Measurements from ENCODE around the gene SLC12A5.

SLC12A5 gene

DNA sequence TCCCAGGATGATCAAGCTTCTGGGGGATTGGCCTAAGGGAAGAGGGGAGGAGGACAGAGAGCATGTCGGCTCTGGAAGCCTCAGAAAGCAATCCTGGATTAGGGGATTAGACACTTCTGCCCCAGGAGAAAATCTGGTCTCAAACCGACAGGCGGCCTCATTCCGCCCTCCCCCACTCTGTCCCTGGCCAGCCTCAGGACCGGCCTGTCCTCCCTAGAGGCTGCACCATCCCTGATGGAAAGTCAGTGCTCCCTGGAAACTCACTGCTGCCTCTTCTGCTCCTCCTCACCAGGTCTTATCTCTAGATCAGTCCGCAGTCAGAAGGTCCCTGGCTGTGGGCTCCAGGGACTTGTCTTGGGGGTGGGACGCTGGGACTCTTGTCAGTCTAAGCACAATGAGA, 905 bp upstream of the SLC12A5 start:
- no peak for DNase-seq (ENCODE audit: low spot score)

DNA sequence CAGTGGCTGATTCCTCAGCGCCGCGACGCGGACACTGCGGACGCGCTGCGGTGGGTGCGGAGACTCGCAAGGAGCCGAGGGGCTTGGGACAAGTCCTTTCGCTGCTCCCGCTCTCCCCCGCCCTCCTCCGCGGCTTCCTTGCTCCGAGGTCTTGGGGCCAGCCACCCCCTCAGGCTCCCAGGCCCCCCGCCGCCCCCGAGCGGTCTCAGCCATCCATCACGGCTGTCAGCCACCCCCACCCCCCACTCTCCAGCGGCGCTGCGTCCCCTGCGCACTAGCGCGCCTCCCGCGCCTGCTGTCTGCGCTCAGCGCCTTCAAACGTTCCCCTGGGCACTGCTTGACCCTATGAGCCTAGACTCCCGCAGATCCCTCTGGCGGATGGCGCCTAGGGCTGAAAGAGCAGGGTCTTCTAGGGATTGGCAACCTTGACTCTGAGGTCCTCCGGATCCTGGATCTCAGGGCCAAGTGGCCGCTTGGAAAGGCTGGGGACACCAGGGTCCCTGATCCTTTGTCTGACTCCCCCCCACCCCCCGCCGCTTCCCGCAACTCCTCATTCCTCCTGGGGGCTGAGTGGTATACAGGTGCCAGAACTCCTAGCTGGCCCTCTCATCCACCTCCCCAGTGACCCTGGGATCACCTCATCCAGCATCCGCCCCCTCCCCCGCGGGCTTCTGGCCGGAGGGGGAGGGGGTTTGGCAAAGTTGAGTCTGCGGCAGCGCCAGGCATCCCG, 1.4 kb downstream of the SLC12A5 start:
- DNase-seq (ENCODE audit: low spot score) = no peak

DNA sequence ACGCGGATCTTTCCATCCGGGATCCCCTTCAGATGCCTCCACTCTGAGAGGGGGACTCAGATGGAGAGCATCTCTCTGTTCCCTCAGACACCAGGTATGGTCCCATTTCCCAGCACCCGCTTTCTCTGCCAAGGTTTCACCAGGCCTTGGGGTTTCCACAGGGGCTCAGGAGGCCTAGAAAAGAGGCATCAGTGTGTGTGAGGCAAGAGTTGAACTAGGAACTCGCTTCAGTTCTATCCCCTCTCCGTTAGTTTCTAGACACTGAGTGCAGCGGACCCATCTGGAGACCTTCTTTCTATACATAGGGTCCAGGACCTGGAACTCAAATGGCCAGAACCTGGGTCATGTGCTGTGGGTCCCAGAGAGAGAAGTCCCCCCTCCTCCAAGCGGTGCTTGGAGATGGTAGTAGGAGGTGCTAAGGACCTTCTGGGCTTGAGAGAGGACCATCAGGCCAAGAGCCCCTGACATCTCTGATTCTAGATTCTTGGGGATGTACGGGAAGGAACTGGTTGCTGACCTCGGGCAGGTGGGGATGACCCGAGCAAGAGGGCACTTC, 2.1 kb downstream of the SLC12A5 start:
- no peak for DNase-seq (ENCODE audit: low spot score)

DNA sequence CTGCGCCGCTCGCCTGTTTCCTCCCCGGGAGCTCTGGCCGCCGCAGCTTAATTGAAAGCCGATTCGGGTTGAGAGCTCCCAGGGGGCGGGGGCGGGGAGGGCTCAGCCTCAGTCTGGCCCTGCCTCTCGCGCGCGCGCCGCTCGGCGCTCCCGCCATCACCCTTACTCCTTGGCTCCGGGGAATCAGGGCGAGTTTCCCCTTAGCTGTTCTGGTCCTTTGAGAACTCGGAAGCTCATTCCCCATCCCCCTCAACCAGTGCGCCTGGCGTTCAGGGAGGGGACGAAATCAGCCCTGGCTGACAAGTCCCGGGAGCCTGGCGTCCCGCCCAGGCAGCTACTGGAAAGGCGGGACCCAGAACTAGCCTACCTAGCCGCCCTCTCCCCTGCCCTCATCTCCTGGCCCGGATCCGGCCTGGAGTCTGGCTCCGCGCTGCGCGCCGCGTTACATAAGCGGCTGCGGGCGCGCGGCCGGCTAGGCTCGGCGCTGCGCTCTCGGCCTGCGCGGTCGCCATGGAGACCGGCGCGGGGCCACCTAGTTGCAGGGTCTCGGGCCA, 2.8 kb downstream of the SLC12A5 start:
- DNase-seq (ENCODE audit: low spot score) = peak; percentile 38

DNA sequence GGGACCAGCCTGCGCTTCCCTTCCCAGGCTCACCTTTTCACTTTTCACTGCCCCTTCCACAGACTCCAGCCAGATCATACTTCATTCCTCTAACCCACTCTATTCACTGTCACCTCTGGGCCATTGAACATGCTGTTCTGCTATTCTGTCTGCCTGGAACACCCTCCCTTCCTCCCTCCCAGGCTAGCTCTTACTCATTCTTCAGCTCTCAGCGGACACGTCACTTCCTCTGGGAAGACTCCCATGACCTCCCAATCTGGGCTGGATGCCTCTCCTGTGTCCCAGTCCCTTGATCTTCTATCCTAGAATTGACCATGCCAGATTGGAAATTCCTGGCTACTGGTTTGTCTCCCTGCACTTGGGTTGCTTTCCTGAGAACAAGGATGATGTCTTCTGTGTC, 5.0 kb downstream of the SLC12A5 start:
- no peak for DNase-seq (ENCODE audit: low spot score)

DNA sequence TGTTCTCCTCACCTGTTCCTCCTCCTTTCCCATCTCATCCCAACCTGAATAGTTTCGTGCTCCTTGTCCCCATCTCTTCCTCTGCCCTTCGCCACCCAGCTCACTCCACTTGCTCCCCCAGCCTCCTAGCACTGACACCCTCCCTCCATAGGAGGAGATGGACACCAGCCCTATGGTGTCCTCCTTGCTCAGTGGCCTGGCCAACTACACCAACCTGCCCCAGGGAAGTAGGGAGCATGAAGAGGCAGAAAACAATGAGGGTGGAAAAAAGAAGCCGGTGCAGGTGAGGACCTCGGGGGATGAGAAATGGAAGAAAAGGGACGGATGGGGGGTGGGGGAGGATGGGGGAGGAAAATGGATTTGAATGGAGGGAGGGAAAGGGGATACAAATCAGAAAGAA, 6.2 kb downstream of the SLC12A5 start:
- DNase-seq (ENCODE audit: low spot score) = no peak

DNA sequence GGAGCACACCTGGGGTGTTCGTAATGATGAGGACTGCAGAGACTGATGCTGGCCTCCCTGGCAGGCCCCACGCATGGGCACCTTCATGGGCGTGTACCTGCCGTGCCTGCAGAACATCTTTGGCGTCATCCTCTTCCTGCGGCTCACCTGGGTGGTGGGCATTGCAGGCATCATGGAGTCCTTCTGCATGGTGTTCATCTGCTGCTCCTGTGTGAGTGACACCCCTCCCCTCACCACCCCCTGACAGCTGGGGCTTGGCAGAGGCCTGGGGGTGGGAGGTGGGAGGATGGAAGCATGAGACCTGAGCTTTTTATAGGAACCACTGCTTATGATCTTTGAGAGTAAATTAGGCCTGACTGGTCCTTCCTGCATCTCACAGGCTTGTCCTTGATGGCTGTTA, 6.7 kb downstream of the SLC12A5 start:
- DNase-seq (ENCODE audit: low spot score) = no peak

DNA sequence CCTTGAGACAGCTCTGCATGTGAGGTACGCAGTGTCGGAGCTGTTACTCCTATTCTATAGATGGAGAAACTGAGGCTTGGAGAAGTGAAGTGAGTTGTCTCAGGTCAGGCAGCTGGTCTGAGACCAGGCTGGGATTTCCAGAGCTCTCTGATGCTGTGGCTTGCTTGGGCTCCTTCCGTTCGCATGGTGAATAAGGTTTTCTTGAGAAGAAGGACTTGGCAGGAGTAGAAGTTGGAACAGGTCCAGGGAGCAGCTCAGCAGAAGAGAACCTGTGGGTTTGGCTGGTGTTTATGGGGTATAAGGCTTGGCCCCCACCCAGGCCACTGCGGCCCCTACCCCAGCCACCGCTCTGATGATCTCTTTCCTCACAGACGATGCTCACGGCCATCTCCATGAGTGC, 7.4 kb downstream of the SLC12A5 start:
- DNase-seq (ENCODE audit: low spot score) = no peak

DNA sequence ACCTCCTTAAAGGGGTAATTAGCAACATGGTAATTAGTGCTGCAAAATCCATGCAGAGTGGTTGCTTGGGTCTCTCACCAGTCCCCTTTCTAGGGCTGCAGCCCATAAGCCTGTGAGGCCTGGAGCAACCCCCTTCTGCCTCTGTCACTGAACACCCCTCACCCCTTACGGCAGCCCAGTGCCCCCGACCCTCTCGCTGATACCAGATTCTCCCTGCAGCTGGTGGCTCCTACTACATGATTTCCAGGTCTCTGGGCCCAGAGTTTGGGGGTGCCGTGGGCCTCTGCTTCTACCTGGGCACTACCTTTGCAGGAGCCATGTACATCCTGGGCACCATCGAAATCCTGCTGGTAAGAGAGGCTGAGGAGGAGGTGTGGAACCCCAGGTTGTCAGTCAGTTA, 8.0 kb downstream of the SLC12A5 start:
- DNase-seq (ENCODE audit: low spot score) = no peak

DNA sequence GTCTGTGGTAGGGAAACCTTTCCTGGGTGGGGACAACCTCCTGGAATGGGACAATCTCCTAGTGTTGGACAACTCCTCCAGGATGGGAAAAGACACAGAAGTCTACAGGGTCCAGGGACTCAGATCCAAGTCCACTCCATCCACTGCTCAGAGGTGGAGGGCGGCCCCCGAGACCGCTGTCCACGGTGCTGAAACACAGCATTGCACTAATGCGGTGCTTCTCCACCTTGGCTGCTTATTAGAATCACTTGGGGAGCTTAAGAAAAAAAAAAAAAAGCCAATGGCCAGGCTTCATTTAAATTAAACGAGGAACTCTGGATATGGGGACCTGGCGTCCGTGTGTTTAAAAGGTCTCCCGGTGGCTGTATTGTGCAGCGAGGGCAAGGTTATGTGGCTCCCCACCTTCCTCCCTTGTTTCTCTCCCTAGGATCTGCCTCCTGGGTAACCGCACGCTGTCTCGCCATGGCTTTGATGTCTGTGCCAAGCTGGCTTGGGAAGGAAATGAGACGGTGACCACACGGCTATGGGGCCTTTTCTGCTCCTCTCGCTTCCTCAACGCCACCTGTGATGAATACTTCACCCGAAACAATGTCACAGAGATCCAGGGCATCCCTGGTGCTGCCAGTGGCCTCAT, 12.0 kb downstream of the SLC12A5 start:
- DNase-seq (ENCODE audit: low spot score) = peak; percentile 57

DNA sequence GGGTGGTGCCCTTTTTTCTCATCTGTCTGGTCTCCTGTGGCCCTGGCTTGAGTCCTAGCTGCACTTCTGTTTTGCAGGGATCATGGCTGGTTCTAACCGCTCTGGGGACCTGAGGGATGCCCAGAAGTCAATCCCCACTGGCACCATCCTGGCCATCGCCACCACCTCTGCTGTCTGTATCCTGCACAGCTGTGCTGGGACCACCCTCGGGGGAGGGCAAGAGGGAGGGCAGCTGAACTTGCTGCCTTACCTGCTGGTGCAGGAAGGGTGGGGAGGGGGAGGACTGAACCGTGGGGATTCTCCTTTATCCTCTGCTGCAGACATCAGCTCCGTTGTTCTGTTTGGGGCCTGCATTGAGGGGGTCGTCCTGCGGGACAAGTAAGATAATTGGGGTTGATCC, 14.5 kb downstream of the SLC12A5 start:
- no peak for DNase-seq (ENCODE audit: low spot score)

DNA sequence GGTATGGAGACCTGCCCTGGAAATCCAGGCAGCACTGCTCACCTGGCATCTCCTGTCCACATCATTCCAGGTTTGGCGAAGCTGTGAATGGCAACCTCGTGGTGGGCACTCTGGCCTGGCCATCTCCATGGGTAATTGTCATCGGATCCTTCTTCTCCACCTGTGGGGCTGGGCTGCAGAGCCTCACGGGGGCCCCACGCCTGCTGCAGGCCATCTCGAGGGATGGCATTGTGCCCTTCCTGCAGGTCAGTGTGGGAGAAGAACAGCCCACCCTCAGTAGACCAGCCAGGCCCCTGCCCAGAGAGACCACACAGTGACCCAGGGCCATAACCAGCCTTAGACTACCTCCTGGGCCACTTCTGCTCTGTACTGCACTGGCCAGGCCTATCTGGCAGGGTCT, 15.9 kb downstream of the SLC12A5 start:
- DNase-seq (ENCODE audit: low spot score) = no peak

DNA sequence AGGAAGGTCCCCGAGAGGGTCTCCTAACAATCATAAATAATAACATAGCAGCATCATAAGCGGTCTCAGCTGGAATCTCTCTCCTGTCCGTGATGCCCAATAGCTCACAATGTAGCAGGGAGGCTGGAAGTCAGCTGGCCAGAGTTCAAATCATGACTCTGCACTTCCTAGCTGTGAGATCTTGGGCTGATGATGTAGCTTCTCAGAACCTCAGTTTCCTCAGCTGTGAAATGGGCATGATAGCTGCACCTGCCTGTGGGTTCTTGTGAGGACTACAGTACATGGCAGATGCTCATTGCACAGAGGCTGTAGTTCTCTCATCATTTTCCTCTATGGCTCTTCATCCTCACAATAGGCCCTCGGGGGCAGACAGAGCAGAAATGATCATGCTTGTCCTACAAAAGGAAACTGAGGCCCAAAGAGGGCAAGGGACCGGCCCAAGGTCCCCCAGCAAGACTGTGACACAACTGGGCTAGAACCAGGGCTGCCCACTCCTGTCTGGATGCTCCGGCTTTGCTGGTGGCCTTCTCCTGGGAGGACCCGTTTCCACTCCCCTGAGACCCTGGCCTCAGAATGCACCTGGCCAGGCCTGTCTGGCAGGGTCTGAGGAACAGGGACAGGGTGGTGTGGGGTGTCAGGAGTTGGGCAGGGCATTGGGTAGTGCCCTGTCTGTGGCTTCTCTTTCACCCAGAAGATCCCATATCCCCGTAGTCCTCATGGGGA, 17.7 kb downstream of the SLC12A5 start:
- no peak for DNase-seq (ENCODE audit: low spot score)

DNA sequence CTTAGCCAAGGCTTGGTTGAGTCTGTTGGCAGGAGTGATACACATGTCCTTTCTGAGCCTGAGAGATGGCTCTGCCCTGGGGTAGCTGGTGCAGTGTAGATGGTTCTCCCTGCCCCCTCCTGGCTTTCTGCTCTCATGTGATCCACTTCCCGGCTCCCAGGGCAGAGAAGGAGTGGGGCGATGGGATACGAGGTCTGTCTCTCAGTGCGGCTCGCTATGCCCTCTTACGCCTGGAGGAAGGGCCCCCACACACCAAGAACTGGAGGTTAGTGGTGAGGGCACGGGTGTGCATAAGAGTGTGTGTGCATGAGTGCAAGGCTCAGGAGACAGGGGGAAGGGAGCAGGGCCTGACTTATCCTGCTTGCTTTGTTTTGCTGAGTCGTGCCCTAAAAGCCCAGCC, 18.8 kb downstream of the SLC12A5 start:
- DNase-seq (ENCODE audit: low spot score) = no peak

DNA sequence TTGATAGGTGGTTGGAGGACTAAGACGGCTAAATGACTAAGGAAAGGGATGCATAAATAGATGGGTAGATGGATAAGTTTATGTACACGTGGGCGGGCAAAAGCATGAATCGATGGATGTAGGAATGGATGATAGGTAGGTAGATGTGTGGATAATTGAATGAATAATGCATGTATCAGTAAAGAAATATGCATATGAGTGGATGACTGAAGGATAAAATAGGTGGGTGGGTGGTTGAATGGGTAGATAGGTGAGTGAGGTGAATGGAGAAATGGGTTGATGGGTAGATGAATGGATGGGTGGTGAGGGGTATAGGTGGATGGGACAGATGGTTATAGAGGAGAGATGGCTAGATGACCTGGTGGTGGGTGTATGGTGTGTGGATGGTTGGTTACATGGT, 20.2 kb downstream of the SLC12A5 start:
- DNase-seq (ENCODE audit: low spot score) = no peak

DNA sequence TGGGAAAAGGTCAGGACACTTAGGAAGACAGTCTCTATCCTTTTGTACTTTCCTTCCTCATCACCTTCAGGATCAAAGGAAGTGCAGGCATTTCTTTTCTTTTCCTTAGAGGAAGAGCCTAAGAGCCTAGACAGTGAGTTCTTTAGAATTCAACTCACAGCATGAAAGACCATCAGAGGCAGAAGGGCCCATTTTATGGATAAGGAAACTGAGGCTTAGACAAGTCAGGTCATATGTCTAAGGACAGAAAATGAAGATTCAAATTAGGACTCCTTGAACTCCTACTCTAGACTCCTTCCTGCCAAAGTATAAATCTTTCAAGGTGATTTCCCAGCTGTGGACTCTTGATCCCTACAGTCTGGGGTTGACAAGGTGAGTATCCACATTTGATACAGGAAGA, 20.8 kb downstream of the SLC12A5 start:
- DNase-seq (ENCODE audit: low spot score) = no peak

DNA sequence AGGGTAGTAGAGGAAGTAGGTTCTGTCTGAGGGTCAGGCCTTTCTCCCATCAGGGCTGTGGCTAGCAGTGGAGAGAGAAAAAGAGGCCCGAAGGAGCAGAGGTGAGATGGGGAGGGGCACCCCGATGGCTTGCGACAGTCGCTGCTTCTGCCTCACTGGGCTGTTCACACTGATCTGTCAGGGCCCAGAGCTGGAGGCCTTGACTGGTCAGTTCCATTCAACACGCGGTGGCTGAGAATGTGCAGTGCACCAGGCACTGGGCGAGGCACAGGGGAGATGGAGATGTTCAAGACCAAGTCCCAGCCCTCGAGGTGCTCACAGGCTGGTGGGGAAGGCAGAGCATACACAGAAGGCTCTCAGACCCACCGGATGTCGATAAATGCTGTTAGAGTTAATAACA, 21.4 kb downstream of the SLC12A5 start:
- no peak for DNase-seq (ENCODE audit: low spot score)

DNA sequence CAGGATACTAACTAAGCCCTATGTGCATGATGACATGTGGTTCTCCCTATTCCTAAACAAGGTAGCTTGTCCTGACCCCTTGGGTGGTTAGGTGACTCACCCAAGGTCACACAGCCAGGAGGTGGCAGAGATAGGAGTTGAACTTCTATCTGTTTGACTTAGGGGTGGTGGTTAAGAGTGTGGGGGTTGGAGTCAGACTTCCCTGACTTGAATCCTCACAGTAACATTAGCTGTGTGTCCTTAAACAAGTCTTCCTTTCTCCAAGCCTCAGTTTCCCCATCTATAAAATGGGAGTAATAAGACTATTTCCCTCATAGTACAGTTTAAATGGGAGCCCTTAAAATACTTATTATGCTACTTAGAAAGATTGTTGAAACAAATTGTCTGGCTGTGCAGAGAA, 21.9 kb downstream of the SLC12A5 start:
- DNase-seq (ENCODE audit: low spot score) = no peak

DNA sequence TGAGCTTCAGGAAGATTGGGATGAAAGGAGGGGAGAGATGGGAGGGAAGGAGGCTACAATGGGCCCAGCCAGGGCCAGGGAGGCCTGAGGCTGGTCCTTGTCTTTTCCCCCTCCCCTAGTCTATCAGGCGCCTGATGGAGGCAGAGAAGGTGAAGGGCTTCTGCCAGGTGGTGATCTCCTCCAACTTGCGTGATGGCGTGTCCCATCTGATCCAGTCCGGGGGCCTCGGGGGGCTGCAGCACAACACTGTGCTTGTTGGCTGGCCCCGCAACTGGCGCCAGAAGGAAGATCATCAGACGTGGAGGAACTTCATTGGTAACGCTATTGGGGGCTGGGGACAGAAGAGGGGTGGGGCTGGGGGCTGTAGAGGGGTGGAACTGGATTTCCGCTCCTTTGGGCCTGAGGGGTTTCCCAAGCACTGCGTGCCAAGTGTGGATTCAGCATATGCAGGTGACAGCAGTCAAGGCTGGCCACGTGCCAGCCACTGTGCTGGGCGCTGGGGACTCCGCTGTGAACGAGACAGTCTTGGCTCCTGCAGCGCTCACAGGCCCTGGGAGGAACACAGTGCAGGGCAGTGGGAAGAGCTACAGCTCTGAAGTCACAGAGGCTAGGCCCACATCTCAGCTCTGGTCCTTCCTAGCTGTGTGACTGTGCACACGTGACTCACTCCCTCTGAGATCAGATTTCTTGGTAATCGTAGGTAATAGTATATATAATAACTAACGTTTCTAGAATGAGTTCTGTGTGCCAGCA, 22.7 kb downstream of the SLC12A5 start:
- no peak for DNase-seq (ENCODE audit: low spot score)

DNA sequence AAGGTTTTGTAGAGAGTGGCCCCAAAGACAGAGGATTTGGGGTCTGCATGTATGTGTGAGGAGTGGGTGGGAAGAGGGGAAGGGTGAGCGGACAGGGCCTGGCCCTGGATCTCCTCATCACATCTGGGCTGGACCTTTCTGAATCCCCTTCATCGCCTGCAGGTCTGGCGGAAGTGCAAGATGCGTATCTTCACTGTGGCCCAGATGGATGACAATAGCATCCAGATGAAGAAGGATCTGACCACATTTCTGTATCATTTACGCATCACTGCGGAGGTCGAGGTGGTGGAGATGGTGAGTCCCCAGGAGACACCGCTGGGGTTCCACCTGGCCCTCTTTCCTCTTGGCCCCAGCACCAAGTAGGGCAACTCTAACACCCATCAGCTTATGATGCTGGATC, 24.4 kb downstream of the SLC12A5 start:
- no peak for DNase-seq (ENCODE audit: low spot score)

DNA sequence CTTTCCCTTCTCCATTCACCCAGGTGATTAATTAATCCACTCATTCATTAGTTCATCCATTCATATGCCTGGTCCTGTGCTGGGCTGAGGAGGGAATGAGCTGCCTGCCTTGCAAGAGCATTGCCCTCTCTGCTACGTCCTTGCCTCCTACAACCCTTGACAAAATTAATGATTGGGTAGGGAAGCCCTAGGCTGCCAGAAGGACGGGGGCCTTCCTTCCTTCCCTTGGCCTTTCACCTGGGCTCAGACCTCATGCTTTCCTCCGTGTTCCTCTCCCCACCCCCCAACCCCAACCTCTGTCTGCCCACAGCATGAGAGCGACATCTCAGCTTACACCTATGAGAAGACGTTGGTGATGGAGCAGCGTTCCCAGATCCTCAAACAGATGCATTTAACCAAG, 25.6 kb downstream of the SLC12A5 start:
- DNase-seq (ENCODE audit: low spot score) = no peak

DNA sequence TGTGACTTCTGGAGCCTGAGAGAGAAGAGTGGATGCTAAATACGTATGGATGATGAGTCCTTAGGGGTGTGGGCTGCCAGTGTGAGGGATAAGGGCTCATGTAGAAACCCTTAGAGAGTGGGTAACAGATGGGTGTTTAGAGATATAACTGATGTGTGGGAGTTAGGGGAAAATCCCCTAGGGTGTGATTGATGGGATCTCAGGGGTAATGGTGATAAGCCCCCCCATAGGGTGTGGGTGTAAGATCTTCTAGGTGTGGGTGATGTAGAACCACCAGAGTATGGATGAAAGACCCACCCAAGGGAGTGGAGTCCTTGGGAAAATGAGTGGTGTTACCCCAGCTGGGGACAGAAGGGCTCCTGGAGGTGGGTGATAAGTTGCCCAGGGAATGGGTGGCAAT, 26.3 kb downstream of the SLC12A5 start:
- DNase-seq (ENCODE audit: low spot score) = no peak
